HPDE6-E6E7 (cell line): ENCODE results near the gene ORAI1.
"Not testable (repeated sequence)": the region's sequence is repeated elsewhere in the genome, so short reads cannot be mapped to it uniquely, and the experiment has no call there.

Experiments
- DNase-seq: peaks from one replicate; pipeline ENCODE4 v3.0.0; 2011; ENCODE audit warnings: missing footprints; ENCODE audit errors: extremely low spot score

The ORAI1 gene

DNA sequence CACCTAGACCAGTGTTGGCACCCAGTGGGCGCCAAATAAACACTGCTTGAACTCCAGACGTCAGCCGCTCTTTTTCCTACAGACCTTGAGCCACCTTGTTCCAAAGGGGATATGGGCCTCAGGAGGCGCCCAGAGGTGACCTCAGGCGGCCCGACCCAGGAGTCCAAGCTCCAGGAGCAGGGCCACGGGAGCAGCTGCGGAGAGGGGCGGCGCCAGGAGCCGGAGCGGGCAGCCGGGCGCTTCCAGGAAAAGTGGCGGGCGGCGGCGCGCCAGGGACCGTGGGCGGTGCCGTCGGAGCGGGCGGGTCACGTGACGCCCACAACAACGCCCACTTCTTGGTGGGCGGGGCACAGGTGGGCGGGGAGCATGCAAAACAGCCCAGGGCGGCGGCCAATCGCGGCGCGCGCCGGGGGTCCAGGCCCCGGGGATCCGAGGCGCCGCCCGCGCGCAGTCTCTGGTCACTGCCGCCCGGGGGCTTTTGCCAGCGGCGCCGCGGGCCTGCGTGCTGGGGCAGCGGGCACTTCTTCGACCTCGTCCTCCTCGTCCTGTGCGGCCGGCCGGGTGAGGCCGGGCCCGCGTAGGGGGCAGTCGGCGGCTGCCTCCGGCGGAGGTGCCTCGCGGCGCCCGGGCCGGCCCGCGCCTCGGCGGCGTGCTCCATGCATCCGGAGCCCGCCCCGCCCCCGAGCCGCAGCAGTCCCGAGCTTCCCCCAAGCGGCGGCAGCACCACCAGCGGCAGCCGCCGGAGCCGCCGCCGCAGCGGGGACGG is at the start of gene ORAI1:
Gene ORAI1 (plus strand): TSS at position 444 of the 766 bp plus-strand sequence.
- peak; percentile 76 for DNase-seq

GRCh38 chr12:121576851-121577391 is 49.4 kb upstream of the ORAI1 start:
- DNase-seq = peak; percentile 46

GRCh38 chr12:121577443-121578180 is 48.7 kb upstream of the ORAI1 start:
- DNase-seq = no peak

GRCh38 chr12:121578230-121579189 is 47.8 kb upstream of the ORAI1 start:
- no peak for DNase-seq

- DNase-seq = no peak
Measured at GRCh38 chr12:121579190-121579791, 47.0 kb upstream of the ORAI1 start.

DNA sequence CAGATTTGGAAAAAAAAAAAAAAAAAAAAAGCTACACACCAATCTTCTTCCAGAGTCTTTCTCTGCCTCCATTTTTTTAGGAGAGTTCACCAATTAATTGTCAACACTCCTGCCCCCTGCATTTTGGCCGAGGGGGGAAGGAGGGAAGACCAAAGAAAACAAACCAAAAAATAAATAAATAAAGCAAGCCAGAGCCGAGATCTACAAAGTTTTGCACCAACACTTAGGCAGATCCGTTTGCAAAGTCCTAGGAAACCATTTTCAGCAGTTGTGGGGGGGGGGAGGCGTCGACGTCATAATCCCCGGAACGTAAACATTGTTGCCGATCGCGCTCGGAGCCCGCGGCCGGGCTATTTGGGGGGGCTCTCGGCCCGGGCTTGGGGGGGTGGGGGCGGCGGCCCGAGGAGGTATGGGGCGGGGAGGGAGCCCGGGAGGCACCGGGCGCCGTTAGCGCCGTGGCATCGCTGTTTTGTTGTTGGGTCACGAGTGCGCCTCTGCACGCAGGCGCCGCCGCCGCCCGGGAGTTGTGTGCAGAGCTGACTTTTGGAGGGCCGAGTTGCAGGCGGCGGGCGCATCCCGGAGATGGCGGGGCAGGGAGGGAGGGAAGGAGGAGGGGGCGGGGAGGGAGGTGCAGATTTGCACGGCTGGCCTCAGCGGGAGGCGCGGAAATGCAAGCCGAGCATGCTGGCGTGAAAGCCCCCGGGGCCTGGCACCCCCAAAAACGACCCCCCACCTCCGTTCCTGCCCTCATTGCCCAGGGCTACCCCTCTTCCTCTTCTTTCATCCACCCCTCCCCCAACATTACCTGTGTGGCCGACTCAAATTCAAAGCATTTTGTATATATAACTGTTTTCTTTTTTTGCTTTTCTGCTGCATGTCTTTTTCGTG is 46.1 kb upstream of the ORAI1 start:
- DNase-seq = no peak

- no peak for DNase-seq
Measured at GRCh38 chr12:121580959-121581685, 45.2 kb upstream of the ORAI1 start, which contains the start of gene KDM2B. TSS of gene KDM2B (minus strand) at chr12:121581023. CDS start at chr12:121580911, 112 bp downstream.

GRCh38 chr12:121581686-121582429 is 44.5 kb upstream of the ORAI1 start:
- no peak for DNase-seq

DNA sequence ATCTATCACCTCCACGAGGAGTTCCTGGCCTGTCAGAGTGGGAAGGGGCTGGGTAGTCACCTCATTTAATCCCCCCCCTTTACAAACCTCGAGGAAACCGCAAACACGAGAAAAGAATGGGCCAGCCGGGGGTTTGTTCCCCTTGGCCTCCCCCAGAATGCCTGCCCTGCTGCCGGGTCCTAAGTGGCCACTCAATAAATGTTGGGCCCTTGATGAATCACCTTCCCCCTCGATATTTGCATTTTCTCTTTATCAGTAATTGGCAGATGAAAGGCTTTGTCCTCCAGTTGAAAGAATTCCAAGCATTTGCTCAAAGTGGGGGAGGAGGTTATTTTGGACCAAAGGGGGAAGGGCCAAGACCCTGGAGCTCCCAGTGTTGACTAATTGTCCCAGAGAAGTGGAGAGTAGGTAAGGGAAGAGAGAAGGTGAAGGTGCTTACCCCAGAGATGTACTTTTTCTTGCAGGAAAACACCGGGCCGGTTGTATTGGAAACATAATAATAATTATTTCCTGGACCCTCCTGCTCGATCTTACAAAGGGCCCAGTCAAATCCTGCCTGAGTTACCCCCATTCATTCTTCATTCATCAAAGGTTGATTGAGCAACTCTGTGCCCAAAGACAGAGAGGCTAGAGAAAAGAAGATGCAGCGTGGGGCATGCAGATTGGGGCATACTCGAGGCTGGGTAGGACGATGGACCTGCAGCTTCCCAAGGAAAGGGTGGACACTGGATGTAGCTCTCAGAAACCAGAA is 43.6 kb upstream of the ORAI1 start:
- no peak for DNase-seq

GRCh38 chr12:121583334-121583661 is 43.0 kb upstream of the ORAI1 start:
- not testable (repeated sequence) for DNase-seq

- DNase-seq = not testable (repeated sequence)
Measured at GRCh38 chr12:121584885-121585284, 41.4 kb upstream of the ORAI1 start.

DNA sequence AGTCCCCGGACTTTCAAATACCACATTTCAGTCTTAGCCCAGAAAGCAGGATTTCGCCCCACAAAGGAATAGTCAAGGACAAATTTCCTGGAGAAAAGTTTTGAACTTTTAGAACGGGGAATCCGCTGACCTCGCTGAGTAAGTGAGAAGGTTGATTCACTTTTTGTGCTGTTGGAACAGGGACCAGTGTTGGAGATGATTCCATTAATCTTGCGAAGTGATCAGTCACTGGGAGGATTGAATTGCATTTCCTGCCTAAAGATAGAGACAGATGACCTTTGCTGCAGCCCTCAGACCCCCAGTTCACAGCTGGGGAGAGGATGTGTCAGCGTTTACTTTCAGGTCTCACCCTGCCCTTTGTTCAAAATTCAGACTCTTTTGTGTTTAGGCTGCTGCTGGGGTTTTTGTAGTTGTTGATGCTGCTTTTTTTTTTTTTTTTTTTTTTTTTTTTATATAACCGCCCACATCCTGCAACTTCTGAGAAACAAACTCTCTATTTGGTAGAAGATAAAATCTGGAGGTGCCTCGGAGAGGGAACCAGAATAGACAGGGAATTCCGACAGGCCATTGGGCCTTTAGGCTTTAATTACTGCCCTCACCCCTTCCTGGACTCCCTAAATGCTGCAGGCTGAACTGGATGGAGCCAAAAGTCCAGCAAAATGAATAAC is 35.7 kb upstream of the ORAI1 start:
- DNase-seq = peak; percentile 47

GRCh38 chr12:121592320-121592719 is 34.0 kb upstream of the ORAI1 start:
- no peak for DNase-seq

DNA sequence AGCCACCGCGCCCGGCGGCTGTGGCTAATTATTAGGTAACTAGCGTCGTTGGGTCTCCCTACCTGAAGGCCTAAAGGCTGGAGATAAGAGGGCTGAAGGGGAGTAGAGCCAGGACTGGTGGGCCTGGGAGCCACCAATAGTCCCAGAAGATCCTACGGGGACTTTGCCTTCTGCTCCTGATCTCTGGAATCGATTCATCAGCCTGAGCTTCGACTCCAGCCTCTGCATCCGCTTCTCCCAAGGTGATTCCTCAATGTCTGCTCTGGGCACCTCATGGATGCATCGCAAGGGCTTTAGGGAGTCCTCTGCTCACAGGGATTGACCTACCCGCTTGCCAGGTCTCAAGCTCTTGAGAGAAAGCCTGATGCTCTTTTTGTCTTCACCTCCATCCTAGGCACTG is 30.8 kb upstream of the ORAI1 start:
- DNase-seq = no peak

DNA sequence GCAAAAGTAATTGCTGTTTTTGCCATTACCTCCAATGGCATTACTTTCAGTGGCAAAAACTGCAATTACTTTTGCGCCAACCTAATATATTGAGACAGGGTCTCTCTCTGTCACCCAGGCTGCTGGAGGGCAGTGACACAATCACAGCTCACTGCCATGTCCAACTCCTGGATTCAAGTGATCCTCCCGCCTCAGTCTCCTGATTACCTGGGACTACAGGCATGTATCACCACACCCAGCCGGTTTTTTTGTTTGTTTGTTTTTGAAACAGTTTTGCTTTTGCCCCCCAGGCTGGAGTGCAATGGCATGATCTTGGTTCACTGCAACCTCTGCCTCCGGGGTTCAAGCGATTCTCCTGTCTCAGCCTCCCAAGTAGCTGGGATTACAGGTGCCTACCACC is 29.8 kb upstream of the ORAI1 start:
- DNase-seq = no peak

- DNase-seq = no peak
Measured at GRCh38 chr12:121600702-121601336, 25.5 kb upstream of the ORAI1 start.

- no peak for DNase-seq
Measured at GRCh38 chr12:121602766-121603165, 23.6 kb upstream of the ORAI1 start.
